ENCODE measurements around the gene HDAC4. TPM values are rescaled to one million over a fixed set of nuclear protein-coding genes. Genes with fewer than 3 reads are reported as not detected.

Gene HDAC4
- total and polyA plus RNA-seq, 3 donors from 2014 or later = 29.0 to 67.5 (median 58.7) TPM

GRCh38 chr2:239206851-239207250, 194.0 kb downstream of the HDAC4 start:
- 96 to 100% methylated on average over 3 of the region's 3 CpGs for WGBS, 2 donors
- no peaks in the 10 kb centered on the region for H3K27me3 ChIP-seq
- intact Hi-C loops (cut with DNase I; ENCODE audit: low total_unique reads) = no loop called here
- no peak overlapping the region for H3K27ac ChIP-seq
- H3K4me1 ChIP-seq = peaks cover 8% of the 10 kb centered on the region
- DNase-seq = no peak
- H3K36me3 ChIP-seq (ENCODE audit: low read depth, missing control alignments) = no peaks in the 10 kb centered on the region
- H3K4me3 ChIP-seq = no peak overlapping the region
- TF ChIP-seq, protein P1, sequence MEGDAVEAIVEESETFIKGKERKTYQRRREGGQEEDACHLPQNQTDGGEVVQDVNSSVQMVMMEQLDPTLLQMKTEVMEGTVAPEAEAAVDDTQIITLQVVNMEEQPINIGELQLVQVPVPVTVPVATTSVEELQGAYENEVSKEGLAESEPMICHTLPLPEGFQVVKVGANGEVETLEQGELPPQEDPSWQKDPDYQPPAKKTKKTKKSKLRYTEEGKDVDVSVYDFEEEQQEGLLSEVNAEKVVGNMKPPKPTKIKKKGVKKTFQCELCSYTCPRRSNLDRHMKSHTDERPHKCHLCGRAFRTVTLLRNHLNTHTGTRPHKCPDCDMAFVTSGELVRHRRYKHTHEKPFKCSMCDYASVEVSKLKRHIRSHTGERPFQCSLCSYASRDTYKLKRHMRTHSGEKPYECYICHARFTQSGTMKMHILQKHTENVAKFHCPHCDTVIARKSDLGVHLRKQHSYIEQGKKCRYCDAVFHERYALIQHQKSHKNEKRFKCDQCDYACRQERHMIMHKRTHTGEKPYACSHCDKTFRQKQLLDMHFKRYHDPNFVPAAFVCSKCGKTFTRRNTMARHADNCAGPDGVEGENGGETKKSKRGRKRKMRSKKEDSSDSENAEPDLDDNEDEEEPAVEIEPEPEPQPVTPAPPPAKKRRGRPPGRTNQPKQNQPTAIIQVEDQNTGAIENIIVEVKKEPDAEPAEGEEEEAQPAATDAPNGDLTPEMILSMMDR (IDR thresholded peaks at IDR 0.05) = no peak
- H3K9me3 ChIP-seq = no peaks in the 10 kb centered on the region

DNA sequence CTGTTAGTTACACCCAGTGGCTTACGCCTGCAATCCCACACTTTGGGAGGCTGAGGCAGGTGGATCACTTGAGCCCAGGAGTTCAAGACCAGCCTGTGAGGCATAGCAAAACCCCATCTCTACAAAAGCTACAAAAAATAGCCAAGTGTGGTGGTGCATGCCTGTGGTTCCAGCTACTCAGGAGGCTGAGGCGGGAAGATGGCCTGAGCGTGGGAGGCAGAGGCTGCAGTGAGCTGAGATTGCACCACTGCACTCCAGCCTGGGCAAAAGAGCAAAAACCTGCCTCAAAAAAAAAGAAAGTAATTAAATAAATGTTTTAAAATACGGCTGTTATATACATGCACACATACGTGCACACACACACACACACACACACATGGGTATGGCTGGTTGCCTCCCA, 194.8 kb downstream of the HDAC4 start:
- peaks cover 5% of the 10 kb centered on the region for H3K4me1 ChIP-seq
- H3K4me3 ChIP-seq = no peak overlapping the region
- DNase-seq = no peak
- H3K9me3 ChIP-seq = no peaks in the 10 kb centered on the region
- intact Hi-C loops (cut with DNase I; ENCODE audit: low total_unique reads) = no loop called here
- H3K36me3 ChIP-seq (ENCODE audit: low read depth, missing control alignments) = no peaks in the 10 kb centered on the region
- no peak for TF ChIP-seq POLR2A (IDR thresholded peaks at IDR 0.05)
- TF ChIP-seq, protein P1 (IDR thresholded peaks at IDR 0.05) = no peak
- no peaks in the 10 kb centered on the region for H3K27me3 ChIP-seq
- 93 to 98% methylated on average over 5 of the region's 5 CpGs for WGBS, 2 donors
- no peak overlapping the region for H3K27ac ChIP-seq

- DNase-seq = no peak
- TF ChIP-seq, protein P1 (IDR thresholded peaks at IDR 0.05) = no peak
- TF ChIP-seq POLR2A (IDR thresholded peaks at IDR 0.05) = no peak
These were observed 195.8 kb downstream of the HDAC4 start for GRCh38 chr2:239204876-239205468.

DNA sequence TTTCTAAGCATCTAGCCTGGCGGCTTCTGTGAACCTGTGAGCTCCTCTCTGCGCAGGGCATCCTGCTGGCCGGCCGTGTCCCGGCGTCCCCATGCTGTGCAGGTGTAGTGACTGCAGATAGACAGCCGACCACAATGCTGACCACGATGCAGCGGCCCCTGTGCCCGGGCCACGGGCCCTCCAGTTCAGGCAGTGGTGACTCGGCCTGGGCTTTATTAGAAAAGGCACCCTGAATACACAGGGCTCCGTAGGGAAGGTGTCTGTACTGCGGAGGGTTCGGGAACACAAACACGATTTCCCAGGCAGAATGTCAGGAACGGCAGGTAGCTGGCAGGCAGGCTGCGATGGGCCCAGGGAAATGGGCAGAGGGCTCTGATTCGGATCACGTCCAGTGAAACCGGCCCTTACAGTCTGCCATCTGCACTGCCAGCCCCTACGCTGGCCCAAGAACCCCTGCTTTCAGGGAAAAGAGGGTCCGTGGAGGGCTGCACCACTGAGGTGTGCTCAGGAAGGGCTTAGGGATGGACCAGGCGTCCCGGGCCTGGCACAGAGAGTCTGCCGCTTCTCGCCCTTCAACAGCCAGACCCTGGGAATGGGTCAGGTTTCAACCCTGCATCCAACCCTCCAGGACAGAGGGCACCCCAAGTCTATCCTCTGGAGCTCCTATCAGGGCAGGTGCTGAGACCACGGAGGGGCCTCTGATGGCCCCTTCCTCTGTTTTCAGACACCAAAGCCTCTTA, 196.5 kb downstream of the HDAC4 start:
- intact Hi-C loops (cut with DNase I; ENCODE audit: low total_unique reads) = no loop called here
- H3K27ac ChIP-seq = no peak overlapping the region
- DNase-seq = no peak
- TF ChIP-seq POLR2A (IDR thresholded peaks at IDR 0.05) = no peak
- TF ChIP-seq, protein P1 (IDR thresholded peaks at IDR 0.05) = no peak
- peaks cover 8% of the 10 kb centered on the region for H3K4me1 ChIP-seq
- no peaks in the 10 kb centered on the region for H3K36me3 ChIP-seq (ENCODE audit: low read depth, missing control alignments)
- 95 to 96% methylated on average over 20 to 28 of the region's 28 CpGs for WGBS, 2 donors
- H3K4me3 ChIP-seq = no peak overlapping the region
- H3K9me3 ChIP-seq = no peaks in the 10 kb centered on the region
- no peaks in the 10 kb centered on the region for H3K27me3 ChIP-seq

More at GRCh38 chr2:239204876-239205468, 195.8 kb downstream of the HDAC4 start:
- Histone ChIP-seq H3K36me3 (ENCODE audit: low read depth, missing control alignments) (no peaks in the 10 kb centered on the region), H3K9me3 (no peaks in the 10 kb centered on the region), H3K4me3 (no peak overlapping the region), H3K27ac (no peak overlapping the region), H3K4me1 (peaks cover 6% of the 10 kb centered on the region), H3K27me3 (no peaks in the 10 kb centered on the region)
- intact Hi-C loops (cut with DNase I; ENCODE audit: low total_unique reads) = no loop called here
- WGBS, 2 donors = 74 to 83% methylated on average over 11 of the region's 11 CpGs

All from testis (tissue), 3 donors.